ENCODE results near the gene REX1BD.
"Not testable (repeated sequence)": the region's sequence is repeated elsewhere in the genome, so short reads cannot be mapped to it uniquely, and the experiment has no call there.

REX1BD gene

DNA sequence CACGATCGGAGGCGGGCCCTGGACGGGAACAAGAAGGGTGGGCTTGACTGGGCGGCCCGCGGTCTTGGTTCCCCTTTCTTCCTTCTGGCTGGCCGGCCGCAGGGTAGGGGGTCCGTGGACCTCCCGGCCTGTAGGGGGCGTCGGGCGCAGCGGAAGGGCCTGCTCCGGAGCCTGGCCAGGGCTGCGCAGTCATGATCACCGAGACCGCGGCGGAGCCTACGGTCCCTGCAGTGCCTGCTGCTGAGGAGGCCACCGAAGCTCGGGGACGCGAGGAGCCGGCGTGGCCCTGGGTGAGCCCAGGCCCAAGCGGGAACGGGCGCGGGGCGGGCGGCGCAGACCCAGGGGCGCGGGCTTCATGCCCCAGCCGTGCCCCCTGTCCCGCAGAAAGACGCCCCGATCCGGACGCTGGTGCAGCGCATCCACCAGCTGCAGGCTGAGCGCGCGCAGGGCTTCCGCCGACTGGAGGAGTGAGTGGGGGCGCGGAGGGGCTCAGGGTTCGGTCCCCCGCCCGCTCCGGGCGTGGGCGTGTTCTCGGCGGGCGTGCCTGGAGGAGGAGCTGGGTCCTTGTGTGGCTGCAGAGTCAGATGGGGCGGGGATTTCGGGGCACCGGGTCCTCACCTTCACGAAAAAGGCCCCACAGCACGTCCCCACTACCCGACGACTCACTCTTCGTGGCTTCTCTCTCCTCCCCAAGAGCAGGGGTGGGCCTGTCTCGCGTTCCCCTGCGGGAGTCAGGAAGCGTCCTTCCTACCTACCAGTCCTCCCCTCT lies at the start of gene REX1BD:
REX1BD (plus strand) TSS at position 188 of the 769 bp plus-strand sequence; CDS start at position 192, 4 bp downstream.
- DNase-seq: peak; percentile 87

GRCh38 chr19:18539372-18539771 lies 49.2 kb upstream of the REX1BD start:
- no peak for DNase-seq

DNA sequence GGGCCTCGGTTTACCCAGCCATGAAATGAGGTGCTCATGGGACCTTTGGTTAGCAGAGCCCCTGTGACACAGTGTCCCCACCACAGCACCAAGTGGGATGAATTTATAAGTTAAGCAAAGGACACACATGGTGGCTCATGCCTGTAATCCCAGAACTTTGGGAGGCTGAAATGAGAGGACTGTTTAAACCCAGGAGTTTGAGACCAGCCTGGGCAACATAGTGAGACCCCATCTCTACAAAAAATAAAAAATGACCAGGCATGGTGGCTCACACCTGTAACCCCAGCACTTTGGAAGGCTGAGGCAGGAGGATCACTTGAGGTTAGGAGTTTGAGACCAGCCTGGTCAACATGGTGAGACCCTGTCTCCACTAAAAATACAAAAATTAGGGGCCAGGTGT lies 48.4 kb upstream of the REX1BD start:
- DNase-seq: not testable (repeated sequence)

DNA sequence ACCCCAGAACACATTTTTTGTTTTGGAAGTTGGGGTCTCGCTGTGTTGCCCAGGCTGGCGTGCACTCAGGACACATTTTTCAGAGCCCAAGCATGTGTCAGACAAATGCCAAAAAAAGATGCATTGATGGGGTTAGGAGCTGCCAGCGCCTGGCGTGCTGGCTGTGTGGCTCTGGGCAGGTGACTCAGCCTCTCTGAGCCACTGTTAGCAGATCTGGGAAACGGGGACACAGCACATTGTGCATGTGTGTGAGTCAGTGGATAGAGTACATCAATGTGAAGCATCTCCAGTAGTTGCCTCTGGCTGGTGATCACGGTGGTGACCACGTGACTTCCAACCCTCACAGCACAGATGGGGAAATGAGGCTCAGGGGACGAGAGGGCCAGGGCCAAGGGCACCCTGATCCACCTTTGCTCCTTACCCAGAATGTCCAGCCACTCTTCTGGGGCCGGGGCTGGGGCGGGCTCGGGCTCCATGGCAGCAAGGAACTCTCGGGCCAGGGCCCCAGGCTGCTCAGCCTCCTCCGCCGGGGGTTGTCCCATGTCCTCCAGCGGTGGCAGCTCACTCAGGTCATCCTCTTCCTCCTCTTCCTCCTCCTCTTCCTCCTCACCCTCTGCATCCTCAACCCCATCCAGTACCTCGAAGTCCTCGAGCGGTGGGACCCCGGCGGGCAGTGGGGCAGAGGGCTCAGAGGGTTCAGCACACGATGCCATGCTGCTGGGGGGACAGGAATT lies 47.2 kb upstream of the REX1BD start:
- peak; percentile 32 for DNase-seq

DNA sequence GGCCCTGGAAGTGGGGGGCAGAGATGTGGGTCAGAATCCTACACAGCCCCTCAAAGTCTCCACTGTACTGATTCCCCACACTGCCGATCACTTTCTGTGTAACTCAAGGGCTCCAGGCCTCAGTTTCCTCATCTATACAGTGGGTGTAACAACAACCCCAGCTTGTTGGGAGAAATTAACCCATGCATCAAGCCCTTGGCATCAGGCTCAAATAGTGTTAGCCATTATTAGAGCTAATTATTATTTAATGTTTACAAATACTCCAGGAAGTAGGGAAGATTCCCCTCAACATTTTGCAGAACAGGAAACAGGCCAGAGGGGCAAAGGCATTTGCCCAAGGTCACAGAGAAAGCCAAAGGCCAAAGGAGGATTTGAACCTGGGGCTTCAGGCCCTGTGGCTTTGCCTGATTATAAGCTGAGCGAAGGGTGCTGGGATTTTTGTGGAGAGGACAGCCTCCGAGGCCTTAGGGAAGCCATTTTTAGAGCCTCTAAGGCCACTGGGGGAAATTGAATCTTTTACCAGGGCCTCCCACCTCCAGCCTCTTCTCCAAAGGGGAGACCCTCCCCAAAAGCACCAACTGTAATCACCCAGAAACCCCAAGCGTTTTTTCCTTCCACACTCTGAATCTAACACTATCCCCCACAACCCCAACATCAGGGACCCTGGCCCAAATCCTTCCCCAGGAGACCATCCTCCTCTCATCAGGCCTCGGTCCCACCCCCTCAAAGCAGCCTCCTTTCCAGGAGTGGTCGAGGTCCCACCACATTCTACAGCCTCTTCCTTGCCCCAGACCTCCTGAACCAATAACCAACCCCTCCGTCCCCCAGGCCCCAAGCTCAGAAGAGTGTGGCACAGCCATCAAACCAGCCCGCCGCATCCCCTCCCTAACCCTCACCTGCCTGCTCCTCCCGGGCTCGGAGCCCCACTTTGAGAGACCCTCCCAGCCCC lies 46.3 kb upstream of the REX1BD start:
- DNase-seq: no peak

- peak; percentile 96 for DNase-seq
Observed at GRCh38 chr19:18542941-18543813, 45.4 kb upstream of the REX1BD start, which contains the start of gene FKBP8. TSS of gene FKBP8 (minus strand) at chr19:18543573. CDS start at chr19:18541970, 1,603 bp downstream.

- peak; percentile 74 for DNase-seq
Observed at GRCh38 chr19:18543814-18544475, 44.7 kb upstream of the REX1BD start.

DNA sequence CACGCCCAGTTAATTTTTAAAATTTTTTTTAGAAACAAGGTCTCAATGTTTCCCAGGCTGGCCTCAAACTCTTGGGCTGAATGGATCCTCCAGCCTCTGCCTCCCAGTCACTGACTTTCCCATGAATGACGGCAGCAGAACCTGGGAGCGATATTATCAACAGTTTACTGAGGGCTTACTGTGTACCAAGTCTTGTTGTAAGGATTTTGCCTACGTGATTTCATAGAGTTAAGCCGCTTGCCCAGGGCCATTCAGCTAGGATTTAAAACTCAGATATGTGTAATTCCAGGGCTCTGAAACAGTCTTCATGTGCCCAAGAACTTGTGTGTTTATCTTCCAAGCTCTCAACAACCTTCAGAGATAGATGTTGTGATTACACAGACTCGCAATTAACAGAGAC lies 37.0 kb upstream of the REX1BD start:
- no peak for DNase-seq

GRCh38 chr19:18557411-18558201 lies 31.0 kb upstream of the REX1BD start, which contains the start of gene KXD1:
TSS of gene KXD1 (plus strand) at chr19:18557870. CDS start at chr19:18562057, 4,187 bp downstream.
- peak; percentile 98 for DNase-seq

DNA sequence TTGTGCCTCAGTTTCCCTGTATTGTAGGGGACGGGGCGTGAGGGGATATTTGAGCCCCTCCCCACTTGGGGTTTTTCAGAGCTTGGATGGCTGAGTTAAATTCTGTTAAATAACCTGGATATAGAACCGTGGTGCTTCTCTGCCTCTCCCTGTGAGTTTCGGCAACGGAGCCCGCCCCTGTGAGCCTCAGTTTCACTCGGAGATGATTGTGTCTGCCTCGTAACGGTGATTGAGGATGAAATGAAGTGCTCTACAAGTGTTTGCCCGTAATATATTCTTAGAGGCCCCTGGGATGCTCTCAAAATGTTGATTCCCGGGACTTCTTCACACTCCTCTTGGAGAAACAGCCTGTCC lies 30.4 kb upstream of the REX1BD start:
- DNase-seq: peak; percentile 19

DNA sequence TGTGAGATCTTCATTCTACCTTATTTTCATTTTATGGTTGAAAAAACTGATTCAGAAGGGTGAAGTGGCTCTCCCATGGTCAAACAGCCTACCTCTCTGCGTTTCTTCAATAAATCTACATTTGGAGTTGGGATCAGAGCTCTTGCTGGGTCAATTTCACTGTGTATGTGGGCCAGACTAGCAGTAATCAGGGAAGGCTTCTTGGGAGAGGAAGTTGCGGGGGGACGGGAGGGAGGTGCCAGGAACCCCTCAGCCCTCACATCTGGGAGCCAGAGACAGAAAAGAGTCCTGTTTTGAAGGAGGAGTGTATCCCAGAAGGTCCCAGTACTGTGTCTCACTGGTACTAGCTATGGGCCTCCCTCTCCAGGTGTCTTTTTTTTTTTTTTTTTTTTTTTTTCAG lies 30.0 kb upstream of the REX1BD start:
- no peak for DNase-seq

GRCh38 chr19:18559685-18560084 lies 28.9 kb upstream of the REX1BD start:
- no peak for DNase-seq

- DNase-seq: no peak
Observed at GRCh38 chr19:18562086-18562485, 26.5 kb upstream of the REX1BD start.

GRCh38 chr19:18566953-18567352 lies 21.6 kb upstream of the REX1BD start:
- no peak for DNase-seq

DNA sequence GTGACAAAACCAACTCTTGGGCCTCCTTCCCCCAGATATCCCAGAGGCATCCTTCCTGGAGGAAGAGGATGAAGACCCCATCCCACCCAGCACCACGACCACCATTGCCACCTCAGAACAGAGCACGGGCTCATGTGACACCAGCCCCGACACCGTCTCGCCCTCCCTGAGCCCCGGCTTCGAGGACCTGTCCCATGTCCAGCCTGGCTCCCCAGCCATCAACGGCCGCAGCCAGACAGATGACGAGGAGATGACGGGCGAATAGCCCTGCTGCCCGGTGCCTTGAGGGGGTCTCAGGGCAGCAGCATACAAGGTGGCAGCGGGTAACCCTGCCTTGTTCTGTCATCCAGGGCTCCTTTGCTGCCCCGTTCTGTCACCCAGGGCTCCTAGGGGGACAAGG lies 20.2 kb upstream of the REX1BD start:
- no peak for DNase-seq

GRCh38 chr19:18571564-18572344 lies 16.8 kb upstream of the REX1BD start, which contains the start of gene UBA52:
TSS of gene UBA52 (plus strand) at chr19:18571857. CDS start at chr19:18573301, 1,444 bp downstream.
- peak; percentile 99 for DNase-seq

GRCh38 chr19:18574691-18575291 lies 13.8 kb upstream of the REX1BD start:
- DNase-seq: no peak

DNA sequence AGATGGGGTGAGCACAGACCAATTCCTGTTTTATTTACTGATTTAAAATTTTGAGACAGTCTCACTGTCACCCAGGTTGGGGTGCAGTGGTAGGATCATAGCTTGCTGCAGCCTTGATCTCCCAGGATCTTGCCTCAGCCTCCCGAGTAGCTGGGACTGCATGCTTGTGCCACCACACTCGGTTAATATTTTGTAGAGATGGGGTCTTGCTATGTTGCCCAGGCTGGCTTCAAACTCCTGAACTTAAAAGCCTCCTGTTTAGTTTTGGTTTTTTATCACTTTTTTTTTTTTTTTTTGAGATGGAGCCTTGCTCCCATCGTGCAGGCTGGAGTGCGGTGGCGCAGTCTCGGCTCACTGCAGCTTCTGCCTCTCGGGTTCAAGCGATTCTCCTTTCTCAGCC lies 12.2 kb upstream of the REX1BD start:
- no peak for DNase-seq

- DNase-seq: no peak
Observed at GRCh38 chr19:18577365-18577914, 11.2 kb upstream of the REX1BD start.

Measured in activated naive CD4-positive, alpha-beta T cell treated with Interleukin-2 at 50 U/mL for 16 hours (primary cell).